GM21528 (cell line): Measurements from ENCODE around the gene PPFIA3.
A peak's percentile ranks its signal among the peaks of the same experiment; 100 is the strongest.

ENCODE experiments used
- ATAC-seq: cut with Tn5 transposase; IDR thresholded peaks from one replicate; pipeline ENCODE4 v1.9.1; 2021; ENCODE audit warnings: mild to moderate bottlenecking, moderate library complexity; ENCODE audit not compliant: unreplicated experiment, low FRiP score

Gene PPFIA3

DNA sequence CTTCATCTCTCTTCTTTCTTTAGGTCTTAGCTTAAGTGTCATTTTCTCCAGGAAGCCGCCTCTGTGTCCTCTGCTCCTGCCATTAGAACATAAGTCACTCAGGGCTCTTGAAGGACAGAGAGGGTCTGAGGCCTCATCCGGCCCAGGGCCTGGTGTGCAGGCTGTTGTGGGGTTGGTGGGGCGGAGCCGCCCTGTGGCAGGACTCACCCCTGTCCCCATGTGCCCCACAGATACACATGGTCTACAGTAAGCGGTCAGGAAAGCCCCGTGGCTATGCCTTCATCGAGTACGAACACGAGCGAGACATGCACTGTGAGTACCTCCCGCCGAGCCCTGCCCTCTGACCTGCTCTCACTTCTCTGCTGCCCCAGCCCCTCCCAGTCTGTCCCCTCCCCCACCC, 18.2 kb upstream of the PPFIA3 start:
- no peak for ATAC-seq

DNA sequence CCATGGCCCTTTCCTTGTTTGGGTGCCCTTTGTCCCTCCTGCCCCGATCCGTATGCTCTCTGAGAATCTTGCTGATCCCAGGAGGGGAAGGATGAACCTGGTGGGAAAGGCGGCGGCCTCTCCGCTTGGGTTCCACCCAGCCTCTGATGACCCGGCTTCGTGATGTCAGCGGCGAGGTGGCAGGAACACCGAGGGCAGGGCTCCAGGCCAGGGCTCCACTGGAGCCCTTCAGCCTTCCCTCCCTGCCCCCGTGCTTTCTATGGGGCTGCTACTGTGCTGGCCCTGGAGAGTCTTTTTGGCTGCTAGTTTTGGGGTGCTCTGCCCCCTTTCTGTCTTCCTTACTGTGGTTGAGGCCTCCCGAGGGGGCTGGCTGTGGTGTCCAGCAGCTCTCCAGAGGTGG, 17.0 kb upstream of the PPFIA3 start:
- no peak for ATAC-seq

DNA sequence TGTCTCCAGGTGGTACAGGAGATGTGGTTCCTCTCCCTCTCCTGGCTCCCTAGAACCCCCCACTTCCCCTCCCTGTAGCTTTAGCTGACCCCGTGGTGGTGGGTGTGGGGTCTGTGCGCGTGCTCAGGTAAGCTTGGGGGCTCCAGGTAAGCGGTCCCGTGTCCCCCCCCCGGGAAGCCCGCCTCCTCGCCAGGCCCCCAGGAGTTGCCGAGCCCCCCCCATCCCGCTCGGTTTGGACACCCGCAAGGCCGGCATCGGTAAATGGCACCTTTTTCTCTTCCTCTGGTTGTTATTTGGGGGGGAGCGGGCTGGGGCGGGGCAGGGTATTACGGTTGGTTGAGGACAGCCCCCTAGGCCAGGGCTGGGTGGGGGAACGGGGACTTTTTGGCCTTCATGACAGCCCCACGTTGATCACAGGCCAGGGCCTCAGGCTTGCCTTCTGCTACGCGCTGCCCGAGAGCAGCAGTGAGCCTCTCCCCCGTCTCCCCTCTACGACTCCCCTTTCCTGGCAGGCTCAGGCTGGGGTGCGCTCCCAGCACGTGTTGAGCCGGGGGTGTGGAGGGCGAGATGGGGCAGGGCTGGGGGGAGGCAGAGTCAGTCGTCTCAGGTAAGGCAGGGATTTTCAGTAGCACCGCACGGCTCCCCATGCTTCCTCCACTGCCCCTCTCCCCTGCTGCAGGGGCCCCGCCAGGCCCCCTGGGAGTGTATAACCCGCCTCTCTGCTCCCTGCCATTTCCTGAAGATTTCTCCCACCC, 15.8 kb upstream of the PPFIA3 start:
- no peak for ATAC-seq

DNA sequence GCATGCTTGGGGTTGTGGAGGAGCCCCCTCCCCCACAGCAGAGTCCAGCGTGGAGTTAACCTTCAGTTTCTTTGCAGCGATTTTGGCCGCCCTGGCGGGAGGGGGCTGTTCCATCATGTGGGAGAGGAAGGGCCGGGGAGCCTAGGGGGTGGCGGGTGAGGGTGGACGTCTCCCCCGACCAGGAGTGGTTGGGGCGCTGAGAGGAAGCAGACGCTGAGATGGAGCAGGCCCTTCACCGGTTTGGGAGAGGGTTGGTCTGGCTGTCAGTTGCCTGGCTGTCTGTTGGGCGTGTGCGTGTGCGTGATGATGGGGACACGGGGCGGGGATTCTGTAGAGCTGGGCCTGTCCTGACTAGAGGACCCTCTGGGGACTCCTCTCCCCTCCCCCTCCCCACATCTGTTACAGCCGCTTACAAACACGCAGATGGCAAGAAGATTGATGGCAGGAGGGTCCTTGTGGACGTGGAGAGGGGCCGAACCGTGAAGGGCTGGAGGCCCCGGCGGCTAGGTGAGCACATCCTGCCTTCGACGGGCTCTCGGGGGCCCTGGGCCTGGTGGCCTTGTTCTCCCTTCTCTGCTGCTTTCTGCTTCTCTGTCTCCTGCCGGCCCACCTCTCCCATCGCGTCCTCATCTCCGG, 15.0 kb upstream of the PPFIA3 start:
- ATAC-seq, result no peak

DNA sequence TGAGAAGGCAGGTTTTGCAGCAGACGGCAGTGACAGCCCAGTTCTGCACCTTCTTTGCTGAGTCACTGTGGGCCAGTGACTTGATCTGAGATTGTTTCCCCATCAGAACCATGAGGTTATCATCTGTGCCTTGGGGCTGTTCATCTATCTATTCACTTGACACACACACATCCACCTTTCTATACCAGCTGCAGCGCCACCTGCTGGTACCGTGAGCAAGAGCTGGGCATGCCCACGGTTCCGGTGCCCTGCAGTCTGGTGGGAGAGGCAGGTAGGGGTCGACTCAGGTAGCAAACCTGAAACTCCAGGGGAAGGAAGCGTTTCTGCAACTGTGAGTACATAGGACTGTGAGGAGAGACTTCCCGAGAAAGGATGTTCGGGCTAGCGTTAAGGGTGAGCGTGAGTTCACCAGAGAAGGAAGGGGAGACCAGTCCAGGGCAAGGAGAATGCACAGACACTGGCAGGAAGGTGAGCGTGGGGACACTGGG, 12.7 kb upstream of the PPFIA3 start:
- ATAC-seq, result no peak

DNA sequence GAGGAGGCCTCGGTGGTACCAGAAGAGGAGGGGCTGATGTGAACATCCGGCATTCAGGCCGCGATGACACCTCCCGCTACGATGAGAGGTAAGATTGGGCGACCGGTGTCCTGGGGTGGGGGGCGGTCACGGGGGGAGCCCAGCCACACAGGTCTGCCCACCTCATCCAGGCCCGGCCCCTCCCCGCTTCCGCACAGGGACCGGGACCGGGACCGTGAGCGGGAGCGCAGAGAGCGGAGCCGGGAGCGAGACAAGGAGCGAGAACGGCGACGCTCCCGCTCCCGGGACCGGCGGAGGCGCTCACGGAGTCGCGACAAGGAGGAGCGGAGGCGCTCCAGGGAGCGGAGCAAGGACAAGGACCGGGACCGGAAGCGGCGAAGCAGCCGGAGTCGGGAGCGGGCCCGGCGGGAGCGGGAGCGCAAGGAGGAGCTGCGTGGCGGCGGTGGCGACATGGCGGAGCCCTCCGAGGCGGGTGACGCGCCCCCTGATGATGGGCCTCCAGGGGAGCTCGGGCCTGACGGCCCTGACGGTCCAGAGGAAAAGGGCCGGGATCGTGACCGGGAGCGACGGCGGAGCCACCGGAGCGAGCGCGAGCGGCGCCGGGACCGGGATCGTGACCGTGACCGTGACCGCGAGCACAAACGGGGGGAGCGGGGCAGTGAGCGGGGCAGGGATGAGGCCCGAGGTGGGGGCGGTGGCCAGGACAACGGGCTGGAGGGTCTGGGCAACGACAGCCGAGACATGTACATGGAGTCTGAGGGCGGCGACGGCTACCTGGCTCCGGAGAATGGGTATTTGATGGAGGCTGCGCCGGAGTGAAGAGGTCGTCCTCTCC, 11.5 kb upstream of the PPFIA3 start:
- ATAC-seq, result no peak

DNA sequence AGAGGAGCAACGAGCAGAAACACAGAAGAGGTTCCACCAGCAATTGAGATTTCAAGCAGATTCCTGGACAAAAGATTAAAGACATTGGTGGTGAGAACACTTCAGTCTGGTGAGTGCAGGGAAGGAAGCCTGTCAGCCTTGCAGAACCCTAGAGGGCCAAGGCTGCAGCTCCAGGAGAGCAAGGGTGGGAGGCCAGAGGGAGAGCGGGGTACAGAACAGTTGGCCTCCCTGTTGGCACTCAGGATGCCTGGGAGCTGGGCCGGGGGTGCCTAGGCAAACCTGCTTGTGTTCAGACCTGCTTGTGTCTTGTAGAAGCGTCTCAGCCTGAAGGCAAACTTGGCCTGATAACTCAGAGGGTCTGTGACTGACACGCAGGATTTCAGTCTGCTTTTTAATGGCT, 10.3 kb upstream of the PPFIA3 start:
- no peak for ATAC-seq

DNA sequence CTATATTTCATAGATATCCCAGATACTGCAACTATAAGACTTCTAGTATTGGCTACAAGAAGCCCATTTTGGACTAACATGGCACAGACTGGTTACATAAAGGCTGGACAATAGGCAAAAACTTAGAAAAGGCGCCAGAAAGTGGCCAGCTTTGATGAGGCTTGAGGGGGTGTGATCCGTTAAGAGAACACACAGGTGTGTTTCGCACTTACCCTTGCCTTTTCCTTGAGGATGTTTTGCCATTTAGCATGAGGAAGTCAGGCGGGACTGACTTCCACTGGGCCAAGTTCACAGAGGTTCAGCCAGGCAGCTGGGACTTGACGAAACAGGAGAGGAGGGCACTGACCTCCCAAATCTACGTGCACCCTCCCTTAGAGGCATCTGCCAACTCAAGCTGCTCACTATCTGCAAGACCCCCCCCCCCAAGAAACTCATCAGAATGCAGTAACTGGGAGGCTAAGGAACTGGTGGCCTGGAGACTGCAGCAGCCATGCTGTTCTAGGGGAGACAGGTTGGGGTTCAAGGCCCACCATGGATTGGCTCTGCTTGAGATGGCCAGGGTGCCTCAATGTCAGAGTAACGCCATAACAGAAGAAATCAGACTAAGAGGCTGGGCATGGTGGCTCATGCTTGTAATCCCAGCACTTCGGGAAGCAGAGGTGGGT, 9.6 kb upstream of the PPFIA3 start:
- ATAC-seq, result no peak

DNA sequence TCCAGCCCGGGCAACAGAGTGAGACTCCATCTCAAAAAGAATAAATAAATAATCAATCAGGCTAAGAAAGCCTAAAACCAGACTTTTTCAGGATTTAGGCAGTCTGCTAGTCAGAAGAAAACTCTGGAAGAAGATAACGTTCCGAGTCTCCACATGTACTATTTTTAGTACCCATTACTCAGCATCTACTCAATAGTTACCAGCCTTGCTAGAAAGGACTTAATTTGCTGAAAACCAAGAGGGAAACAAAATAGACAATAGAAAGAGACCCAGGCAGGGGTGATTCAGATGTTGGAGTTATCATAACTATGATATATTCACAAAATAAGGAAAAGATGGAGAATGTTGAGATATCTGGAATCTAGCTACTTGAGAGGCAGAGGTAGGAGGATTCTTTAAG, 8.8 kb upstream of the PPFIA3 start:
- no peak for ATAC-seq

DNA sequence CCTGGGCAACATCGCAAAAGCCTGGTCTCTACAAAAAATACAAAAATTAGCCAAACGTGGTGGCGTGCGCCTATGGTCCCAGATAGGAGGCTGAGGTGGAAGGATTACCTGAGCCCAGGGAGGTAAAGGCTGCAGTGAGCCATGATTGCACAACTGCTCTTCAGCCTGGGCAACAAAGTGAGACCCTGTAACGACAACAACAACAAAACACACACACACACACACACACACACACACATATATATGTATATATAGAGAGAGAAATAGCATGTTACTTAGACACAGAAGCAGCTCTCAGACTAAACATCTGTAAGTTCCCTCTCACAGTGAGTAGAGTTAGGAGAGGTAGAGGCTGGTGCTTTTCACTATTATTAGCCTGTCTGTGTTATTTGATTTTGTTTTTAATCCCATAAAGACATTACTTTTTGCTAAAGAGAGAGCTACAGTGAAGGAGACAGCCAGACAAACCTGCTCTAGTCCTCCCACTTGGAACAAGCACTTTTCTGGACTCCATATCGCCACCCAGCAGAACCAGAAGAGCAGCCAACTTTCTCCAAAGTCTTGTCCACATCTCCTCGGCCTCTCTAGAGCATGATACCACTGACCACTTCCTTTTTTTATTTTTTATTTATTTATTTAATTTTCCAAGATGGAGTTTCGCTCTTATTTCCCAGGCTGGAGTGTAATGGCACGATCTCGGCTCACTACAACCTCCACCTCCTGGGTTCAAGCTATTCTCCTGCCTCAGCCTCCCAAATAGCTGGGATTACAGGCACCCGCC, 7.9 kb upstream of the PPFIA3 start:
- ATAC-seq, result no peak

DNA sequence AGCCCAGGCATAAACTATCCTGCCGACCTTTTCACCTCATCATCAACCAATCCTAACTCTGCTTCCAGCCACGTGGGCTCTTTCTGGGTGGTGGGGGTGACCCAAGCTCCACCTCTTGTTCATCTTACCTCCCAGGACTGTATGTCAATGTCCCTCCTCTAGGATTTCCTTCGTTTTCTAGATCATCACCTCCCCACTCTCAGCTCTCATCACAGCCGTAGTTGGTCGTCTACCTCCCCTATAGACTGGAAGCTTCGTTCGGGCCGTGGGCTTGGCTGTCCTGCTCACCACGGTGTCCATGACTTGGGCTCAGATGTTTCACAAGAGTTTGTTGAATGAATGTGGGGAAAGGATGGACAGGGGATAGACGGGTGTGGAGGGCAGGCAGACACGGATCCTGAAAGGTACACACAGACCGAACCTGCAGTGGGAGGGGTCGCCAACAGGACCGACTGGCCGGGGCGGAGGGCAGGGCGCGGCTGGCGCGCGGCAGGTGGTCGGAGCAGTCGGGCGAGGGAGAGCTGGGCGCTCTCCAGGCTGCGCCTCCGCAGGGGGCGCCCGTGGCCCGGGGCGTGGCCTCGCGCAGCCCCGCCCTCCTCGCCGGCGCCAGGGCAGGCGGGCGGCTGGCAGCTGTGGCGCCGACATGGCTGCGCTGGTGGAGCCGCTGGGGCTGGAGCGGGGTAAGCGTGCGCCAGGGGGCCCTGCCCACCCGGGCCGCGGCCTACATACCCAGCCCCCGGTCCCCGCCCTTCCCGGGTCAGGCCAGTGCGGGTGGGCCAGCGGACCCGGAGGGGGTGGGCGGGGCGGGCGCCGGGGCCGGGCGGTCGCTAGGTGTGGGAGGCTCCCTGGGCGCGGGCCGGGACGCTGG, 5.3 kb upstream of the PPFIA3 start, which contains the start of gene LIN7B:
TSS of gene LIN7B (plus strand) at position 609 of the 868 bp plus-strand sequence. CDS start at position 644, 35 bp downstream.
- ATAC-seq, result peak; percentile 32

DNA sequence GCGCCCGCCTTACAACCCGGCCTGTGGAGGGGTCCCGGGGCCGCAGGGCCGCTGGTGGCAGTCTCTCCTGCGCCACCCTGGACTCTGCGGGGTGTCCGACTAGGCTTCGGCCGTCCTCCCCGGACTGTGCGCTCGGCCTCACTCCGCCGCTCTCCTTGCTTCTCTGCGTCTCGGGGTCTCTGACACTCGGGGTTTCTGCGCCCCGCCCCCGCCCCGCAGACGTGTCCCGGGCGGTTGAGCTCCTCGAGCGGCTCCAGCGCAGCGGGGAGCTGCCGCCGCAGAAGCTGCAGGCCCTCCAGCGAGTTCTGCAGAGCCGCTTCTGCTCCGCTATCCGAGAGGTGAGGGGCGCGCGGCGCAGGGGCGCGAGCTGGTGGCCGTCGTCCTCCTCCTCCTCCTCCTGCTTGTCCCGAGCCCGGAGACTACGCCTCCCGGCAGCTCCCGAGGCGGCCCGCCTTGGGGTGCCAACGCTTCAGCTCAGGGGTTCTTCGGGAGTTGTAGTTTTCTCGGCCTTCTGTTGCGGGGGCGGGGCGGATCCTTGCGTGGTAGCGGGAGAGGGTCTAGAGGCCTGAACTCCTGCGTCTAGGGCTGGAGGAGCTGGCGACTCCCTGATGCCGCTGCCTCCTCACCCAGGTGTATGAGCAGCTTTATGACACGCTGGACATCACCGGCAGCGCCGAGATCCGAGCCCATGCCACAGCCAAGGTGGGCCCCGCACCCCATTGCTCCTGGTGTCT, 4.5 kb upstream of the PPFIA3 start:
- peak; percentile 7 for ATAC-seq

DNA sequence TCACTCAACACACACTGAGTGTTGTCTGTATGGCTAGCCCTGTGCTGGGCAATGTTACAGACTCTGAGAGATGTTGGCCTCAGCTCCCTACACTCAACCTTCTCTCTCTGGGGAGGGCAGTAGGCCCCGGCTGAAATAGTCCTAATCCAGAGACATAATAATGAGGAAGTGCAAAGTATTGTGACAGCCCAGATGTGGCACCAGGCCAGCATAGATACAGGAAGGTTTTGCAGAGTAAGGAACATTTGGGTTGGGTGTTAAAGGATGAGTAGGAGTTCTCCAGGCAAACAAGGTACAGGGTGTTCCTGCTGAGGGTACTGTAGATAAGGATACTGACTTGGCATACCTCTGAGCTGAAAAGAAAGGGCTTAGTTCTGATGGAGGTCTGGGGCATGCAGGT, 2.8 kb upstream of the PPFIA3 start:
- ATAC-seq, result no peak

DNA sequence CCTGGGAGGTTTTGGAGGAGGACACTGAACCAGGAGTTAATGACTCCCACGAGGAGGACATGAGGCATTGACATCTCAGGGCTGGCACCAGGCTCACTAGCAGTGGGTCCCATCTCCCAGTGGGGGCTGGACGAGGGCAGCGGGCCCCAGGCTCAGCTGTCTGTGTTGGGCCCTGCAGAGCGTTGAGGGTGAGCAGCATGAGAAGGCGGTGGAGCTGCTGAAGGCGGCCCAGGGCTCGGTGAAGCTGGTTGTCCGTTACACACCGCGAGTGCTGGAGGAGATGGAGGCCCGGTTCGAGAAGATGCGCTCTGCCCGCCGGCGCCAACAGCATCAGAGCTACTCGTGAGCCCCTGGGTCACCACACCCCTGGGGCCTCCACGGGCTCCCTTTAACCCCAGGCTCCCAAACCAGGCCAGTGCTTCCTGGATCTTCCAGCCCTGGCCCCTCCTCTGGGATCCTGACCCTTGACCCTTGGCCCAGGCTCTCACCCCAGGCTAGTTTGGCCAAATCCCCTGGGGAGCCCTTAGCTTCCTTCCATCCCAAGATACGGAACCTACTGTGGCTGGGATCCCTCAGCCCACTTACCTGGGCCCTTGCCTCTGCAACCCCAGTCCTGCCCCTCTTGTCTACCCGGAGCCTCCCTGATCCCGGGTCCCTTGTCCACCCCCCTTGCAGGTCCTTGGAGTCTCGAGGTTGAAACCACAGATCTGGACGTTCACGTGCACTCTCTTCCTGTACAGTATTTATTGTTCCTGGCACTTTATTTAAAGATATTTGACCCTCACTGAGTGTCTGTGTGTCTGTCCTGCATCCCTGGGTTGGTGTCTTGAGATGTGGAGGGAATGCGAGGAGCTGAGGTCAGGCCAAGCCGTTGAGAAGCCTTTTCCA, 1.4 kb upstream of the PPFIA3 start:
- ATAC-seq, result no peak

DNA sequence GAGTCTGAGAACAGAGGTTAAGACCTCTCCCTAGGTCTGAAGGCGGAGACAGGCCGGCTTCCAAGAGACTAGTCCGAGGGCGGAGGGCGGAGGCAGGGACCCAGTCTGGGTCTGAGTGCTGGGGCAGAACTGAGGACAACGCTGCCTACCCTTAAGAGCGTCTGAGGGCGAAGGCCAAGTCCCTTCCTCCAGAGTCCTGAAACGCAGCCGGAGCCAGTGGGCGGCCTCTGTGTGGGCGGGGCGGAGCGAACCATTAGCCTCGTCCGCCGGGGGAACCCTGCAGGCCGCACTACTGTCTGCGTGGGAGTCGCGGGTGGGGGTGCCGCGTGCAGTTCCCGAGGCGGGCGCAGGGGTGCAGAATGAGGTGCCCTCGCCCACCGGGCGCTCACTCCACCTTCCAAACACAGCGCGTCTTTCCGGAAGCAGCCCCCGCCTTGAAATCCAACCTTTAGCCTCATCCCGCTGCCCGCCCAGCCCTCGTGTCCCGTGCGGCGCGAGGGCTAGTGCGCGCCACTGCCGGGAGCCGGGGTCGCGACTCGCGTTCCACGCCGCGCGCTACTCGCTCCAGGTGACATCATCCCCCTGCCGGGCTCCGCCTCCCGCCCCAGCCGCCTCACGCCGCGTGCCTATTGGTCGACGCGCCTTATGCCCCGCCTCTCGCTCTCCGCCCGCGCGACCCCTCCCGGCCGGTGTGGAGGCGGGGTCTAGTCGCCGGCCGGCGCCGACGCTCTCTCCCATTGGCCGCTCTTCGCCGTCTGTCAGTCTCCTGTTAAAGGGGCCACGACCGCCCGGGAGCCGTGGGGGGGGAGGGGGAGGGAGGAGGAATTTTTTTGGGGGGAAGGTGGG, 556 bp upstream of the PPFIA3 start, which contains the start of gene C19orf73:
TSS of gene C19orf73 (minus strand) at position 579 of the 846 bp plus-strand sequence. CDS start at position 458, 121 bp downstream.
- ATAC-seq, result peak; percentile 64

DNA sequence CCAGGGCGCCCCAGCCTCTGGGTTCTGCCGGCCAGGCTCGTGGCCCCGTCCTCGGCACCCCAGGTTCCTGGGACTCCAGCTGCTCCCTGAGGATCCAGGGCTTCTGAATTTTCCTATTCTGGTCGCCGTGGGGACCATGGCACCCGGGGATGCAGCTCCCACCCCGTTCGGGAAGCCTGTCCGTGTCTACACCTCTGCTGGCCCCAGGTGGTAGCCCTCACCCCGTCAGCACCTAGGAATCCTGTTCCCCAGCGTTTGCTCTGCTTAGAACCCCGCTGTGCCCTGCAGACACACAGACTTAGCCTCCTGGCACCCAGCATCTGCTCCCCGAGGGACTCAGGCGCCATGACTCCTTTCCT, 960 bp downstream of the PPFIA3 start:
- ATAC-seq, result no peak
